ENCODE results near the gene OXGR1. TPM values are rescaled to one million over a fixed set of nuclear protein-coding genes. Genes with fewer than 3 reads are reported as not detected.

Gene OXGR1
- total and polyA plus RNA-seq, 3 donors from 2014 or later = 0.13 to 0.43 TPM; not detected in 1

- H3K9me3 ChIP-seq = no peaks in the 10 kb centered on the region
- no peaks in the 10 kb centered on the region for H3K36me3 ChIP-seq (ENCODE audit: low read depth, missing control alignments)
- H3K4me1 ChIP-seq = no peaks in the 10 kb centered on the region
- intact Hi-C loops (cut with DNase I; ENCODE audit: low total_unique reads) = no loop called here
- TF ChIP-seq POLR2A (IDR thresholded peaks at IDR 0.05) (no peak), CTCF (IDR thresholded peaks at IDR 0.05) (no peak)
- H3K27ac ChIP-seq = no peak overlapping the region
- H3K4me3 ChIP-seq = no peak overlapping the region
- no peak for DNase-seq
- no peaks in the 10 kb centered on the region for H3K27me3 ChIP-seq
Measured at GRCh38 chr13:97017322-97017721, 23.0 kb upstream of the OXGR1 start.

- H3K4me1 ChIP-seq = no peaks in the 10 kb centered on the region
- no peak overlapping the region for H3K4me3 ChIP-seq
- no peaks in the 10 kb centered on the region for H3K27me3 ChIP-seq
- no peak for TF ChIP-seq CTCF (IDR thresholded peaks at IDR 0.05)
- no peaks in the 10 kb centered on the region for H3K36me3 ChIP-seq (ENCODE audit: low read depth, missing control alignments)
- no peak overlapping the region for H3K27ac ChIP-seq
- no peaks in the 10 kb centered on the region for H3K9me3 ChIP-seq
- 74 to 82% methylated on average over 5 of the region's 5 CpGs for WGBS, 2 donors
- no peak for DNase-seq
- intact Hi-C loops (cut with DNase I; ENCODE audit: low total_unique reads) = no loop called here
Measured at GRCh38 chr13:97015661-97016350, 21.5 kb upstream of the OXGR1 start.

DNA sequence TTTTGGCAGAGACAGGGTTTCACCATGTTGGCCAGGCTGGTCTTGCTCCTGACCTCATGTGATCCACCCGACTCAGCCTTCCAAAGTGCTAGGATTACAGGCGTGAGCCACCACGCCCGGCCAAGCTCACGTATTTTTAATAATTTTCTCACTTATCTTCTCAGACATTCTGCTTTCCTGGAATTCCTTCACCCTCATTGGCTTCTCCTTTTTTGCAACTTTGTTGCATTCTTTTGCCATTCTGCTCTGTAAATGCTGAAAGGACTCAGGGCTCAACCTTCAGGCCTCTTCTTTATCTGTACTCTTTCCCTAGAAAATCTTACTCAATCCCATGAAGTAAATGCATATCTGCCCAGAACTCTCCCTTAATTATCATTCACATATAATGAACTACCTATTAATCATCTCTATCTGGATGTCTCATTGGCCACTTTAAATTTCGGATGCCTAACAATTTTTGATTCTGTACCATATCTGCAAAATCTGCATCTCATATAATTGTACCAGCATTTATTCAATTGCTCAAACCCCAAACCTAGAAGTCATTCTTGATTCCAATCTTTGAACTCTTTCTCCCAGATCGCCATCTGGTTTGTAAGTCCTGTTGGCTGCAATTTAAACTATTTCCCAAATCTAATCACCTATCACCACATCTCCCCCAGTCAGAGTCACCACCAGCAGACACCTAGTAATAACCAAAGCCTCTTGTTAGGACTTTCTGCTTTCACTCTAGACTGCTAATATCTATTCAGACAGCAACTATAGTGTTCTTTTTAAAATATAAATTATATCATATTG, 18.2 kb upstream of the OXGR1 start:
- intact Hi-C loops (cut with DNase I; ENCODE audit: low total_unique reads) = no loop called here
- Histone ChIP-seq H3K9me3 (no peaks in the 10 kb centered on the region), H3K4me3 (no peak overlapping the region), H3K27me3 (no peaks in the 10 kb centered on the region), H3K4me1 (no peaks in the 10 kb centered on the region), H3K27ac (no peak overlapping the region), H3K36me3 (ENCODE audit: low read depth, missing control alignments) (no peaks in the 10 kb centered on the region)
- TF ChIP-seq CTCF (IDR thresholded peaks at IDR 0.05) (no peak), POLR2A (IDR thresholded peaks at IDR 0.05) (no peak)
- DNase-seq = peak; percentile 19
- 65 to 73% methylated on average over 7 of the region's 7 CpGs for WGBS, 2 donors

DNA sequence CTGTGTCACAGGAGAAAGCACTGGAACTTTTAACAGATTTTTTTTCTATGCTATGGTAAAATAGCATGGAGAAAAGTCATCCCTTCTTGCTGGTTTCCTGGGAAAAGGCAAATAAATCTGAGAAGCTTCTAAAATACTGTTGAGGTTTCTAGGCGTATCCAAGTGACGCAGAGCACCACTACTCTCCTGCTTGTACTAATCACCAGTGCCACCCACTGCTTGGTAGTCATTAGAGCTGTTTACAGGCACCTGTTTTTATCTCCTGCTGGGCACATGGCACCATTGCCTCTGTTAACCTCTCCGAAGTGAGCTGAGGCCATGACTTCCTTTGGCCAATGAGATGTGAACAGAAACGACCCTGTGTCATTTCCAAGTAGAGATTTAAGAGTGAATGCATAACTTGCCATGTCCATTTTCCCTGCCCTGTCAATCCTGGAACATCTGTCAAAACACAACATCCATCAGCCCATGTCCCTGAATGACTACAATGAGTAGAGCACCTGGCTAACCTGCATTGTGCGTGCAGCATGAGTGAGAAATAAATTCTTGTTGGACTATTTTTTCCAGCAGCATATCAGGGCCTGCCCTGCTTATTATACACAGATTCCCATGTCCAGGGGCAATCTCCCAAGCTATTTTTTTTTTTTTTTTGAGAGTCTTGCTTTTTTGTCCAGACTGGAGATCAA, 17.3 kb upstream of the OXGR1 start:
- DNase-seq = no peak
- no peaks in the 10 kb centered on the region for H3K4me1 ChIP-seq

More for the DNA sequence above, 17.3 kb upstream of the OXGR1 start:
- H3K27ac ChIP-seq = no peak overlapping the region
- H3K27me3 ChIP-seq = no peaks in the 10 kb centered on the region
- TF ChIP-seq POLR2A (IDR thresholded peaks at IDR 0.05) = no peak
- no peak for TF ChIP-seq CTCF (IDR thresholded peaks at IDR 0.05)
- WGBS, 2 donors = 82 to 84% methylated on average over 5 of the region's 5 CpGs
- no peak overlapping the region for H3K4me3 ChIP-seq
- H3K36me3 ChIP-seq (ENCODE audit: low read depth, missing control alignments) = no peaks in the 10 kb centered on the region
- intact Hi-C loops (cut with DNase I; ENCODE audit: low total_unique reads) = no loop called here
- no peaks in the 10 kb centered on the region for H3K9me3 ChIP-seq
